NT2/D1 (cell line): Measurements from ENCODE around the gene CHD5.

ENCODE experiments used
- YY1 ChIP-seq: IDR thresholded peaks from 2 replicates; pipeline ENCODE4 v1.6.1; 2011; ENCODE audit not compliant: insufficient read length, insufficient read depth
- ZNF274 ChIP-seq: IDR thresholded peaks from 2 replicates; pipeline ENCODE4 v1.6.1; 2011; ENCODE audit warnings: mild to moderate bottlenecking, low read depth, low read length

DNA sequence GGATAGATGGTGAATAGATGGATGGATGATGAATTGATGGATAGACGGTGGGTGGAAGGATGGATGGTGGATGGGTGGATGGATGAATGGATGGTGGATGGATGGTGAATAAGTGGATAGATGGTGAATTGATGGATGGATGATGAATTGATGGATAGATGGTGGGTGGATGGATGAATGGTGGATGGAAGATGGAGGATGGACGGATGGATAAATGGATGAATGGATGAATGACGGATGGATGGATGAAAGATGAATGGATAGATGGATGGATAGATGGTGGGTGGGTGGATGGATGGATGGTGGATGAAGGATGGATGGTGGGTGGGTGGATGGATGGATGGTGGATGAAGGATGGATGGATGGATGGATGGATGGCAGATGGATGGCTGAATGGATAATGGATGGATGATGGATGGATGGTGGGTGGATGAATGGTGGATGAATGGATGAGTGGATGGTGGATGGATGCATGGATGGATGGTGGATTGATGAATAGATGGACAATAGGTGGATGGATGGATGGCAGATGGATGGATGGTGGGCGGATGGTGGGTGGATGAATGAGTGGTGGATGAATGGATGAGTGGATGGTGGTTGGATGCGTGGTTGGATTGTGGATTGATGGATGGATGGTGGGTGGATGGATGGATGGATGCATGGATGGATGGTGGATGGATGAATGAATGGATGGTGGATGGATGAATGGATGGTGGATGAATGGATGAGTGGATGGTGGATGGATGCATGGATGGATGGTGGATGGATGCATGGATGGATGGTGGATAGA is 5.3 kb downstream of the CHD5 start:
- no peak for TF ChIP-seq YY1
- no peak for TF ChIP-seq ZNF274
